ENCODE results near the gene NCOA7.

DNA sequence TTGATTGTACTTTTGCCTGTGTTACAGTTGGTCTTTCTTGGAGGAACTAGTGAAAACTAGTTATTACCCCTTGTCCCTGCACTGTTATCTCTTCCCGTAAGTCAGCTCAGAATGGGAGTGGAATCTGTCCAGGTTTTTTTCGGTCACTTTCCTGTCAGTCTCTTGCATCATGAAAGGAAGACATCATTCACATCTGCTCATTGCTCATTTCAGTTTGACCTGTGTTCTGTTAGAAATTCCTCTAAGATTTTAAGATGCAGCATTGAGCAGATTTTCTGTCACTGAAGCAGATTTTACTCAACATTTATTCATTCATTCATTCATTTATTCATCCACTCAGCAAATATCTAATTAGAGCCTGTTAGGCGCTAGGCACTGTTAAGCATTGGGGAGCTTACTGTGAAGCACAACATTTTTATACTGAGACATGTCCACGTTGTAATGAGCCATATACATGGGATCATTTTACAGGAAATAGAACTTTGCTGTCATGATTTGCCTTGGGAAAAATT lies 132.7 kb downstream of the NCOA7 start:
- no peak for TF ChIP-seq CTCF (IDR thresholded peaks at IDR 0.05)
- no peak for TF ChIP-seq POLR2A (IDR thresholded peaks at IDR 0.05)

Data from suprapubic skin (tissue), 3 donors.